HCT116 (cell line): Measurements from ENCODE around the gene ALDH9A1. TPM values are rescaled to one million over a fixed set of nuclear protein-coding genes. Genes with fewer than 3 reads are reported as not detected.

Experiments used
- ATAC-seq: fragments of 200-7000 bp; cut with Tn5 transposase; 2 replicates; pipeline ENCODE4 v1.9.1; 2020; ENCODE audit warnings: mild to moderate bottlenecking, moderate library complexity
- BruUV-seq: library from RNA; stranded (reverse); fragments of 400-500 nt; replicated peaks from 2 replicates; lab custom pipeline; 2021; lab: Mats Ljungman, UMichigan
- CTCF ChIA-PET: fragments of 300-600 bp; sonication (Branson Sonifier 250); formaldehyde crosslinking; loops from one replicate; lab custom pipeline; 2021; ENCODE audit warnings: antibody characterized with exemption; lab: Charles Lee
- POLR2A ChIA-PET: fragments of 300-600, 350-600 bp; sonication (Branson Sonifier 250); formaldehyde crosslinking; loops from one replicate; lab custom pipeline; 2021; ENCODE audit warnings: antibody characterized with exemption; lab: Charles Lee
- RAD21 ChIA-PET, 2 experiments: fragments of 300-600 bp; sonication (Branson Sonifier 250); formaldehyde crosslinking; loops; one replicate each; lab custom pipeline; 2023; ENCODE audit warnings: low total read pairs in 2 of 2; ENCODE audit not compliant: uncharacterized antibody in 2 of 2, unreplicated experiment in 2 of 2, low non-redundant PET in 1 of 2; lab: Charles Lee
- DNase-seq: peaks from one replicate; pipeline ENCODE4 v3.0.0-alpha.2; 2010; ENCODE audit warnings: low read depth, low spot score
- H2AFZ ChIP-seq: fragments of 200-600 bp; shearing (Covaris generic), sonication (generic); 2 replicates; pipeline ENCODE4 v1.6.1; 2017; ENCODE audit warnings: low read depth, mixed run types, mixed read lengths, antibody characterized with exemption, low read length; ENCODE audit not compliant: poor library complexity, severe bottlenecking
- H3K27ac ChIP-seq: 2 replicates; pipeline ENCODE4 v1.5.1; 2012; ENCODE audit warnings: low read depth, low read length
- H3K27me3 ChIP-seq: fragments of 200-600 bp; sonication (generic); 2 replicates; pipeline ENCODE4 v1.6.1; 2016; ENCODE audit warnings: mixed run types, low read length, mixed read lengths; ENCODE audit not compliant: insufficient read depth
- H3K36me3 ChIP-seq, 2 experiments: fragments of 200-500 bp in 1 of 2; fragments of 200-600 bp in 1 of 2; sonication (Bioruptor generic) in 1 of 2; sonication (generic) in 1 of 2; 2 replicates each; pipeline versions ENCODE4 v1.5.1 to v1.6.1; 2014 to 2016; ENCODE audit warnings: low read length in 2 of 2, inconsistent platforms in 1 of 2, mixed read lengths in 1 of 2, mixed run types in 1 of 2; ENCODE audit not compliant: insufficient read depth in 2 of 2, control insufficient read depth in 1 of 2
- H3K4me1 ChIP-seq, 2 experiments: fragments of 200-600 bp in 1 of 2; sonication (generic) in 1 of 2; 2 replicates each; pipeline versions ENCODE4 v1.5.1 to v1.6.1; 2012 to 2017; ENCODE audit warnings: low read length in 2 of 2, inconsistent platforms in 1 of 2, mild to moderate bottlenecking in 1 of 2, mixed read lengths in 1 of 2, mixed run types in 1 of 2, moderate library complexity in 1 of 2; ENCODE audit not compliant: insufficient read depth in 2 of 2, control insufficient read depth in 1 of 2
- H3K4me2 ChIP-seq: fragments of 200-600 bp; sonication (generic); 2 replicates; pipeline ENCODE4 v1.6.1; 2017; ENCODE audit warnings: mixed run types, low read length, mixed read lengths
- H3K4me3 ChIP-seq, 2 experiments: fragments of 200-600 bp in 1 of 2; sonication (generic) in 1 of 2; replicated peaks in 1 of 2; 2 replicates each; pipeline ENCODE4 v1.5.1; 2011 to 2016; ENCODE audit warnings: low read length in 2 of 2, control low read depth in 1 of 2, low read depth in 1 of 2, mild to moderate bottlenecking in 1 of 2, mixed read lengths in 1 of 2, mixed run types in 1 of 2
- H3K79me2 ChIP-seq: fragments of 200-600 bp; sonication (generic); 2 replicates; pipeline ENCODE4 v1.6.1; 2017; ENCODE audit warnings: mild to moderate bottlenecking, mixed run types, low read length, moderate library complexity, mixed read lengths; ENCODE audit not compliant: insufficient read depth
- H3K9ac ChIP-seq: fragments of 200-600 bp; sonication (generic); 2 replicates; pipeline ENCODE4 v1.6.1; 2016; ENCODE audit warnings: low read length, mixed read lengths
- H3K9me2 ChIP-seq: fragments of 200-600 bp; sonication (generic), shearing (Covaris generic); 2 replicates; pipeline ENCODE4 v1.6.1; 2017; ENCODE audit warnings: mixed run types, mild to moderate bottlenecking, moderate library complexity; ENCODE audit not compliant: insufficient read depth
- H3K9me3 ChIP-seq, 2 experiments: fragments of 200-500 bp in 1 of 2; fragments of 200-600 bp in 1 of 2; sonication (Bioruptor generic) in 1 of 2; sonication (generic) in 1 of 2; 2 replicates each; pipeline ENCODE4 v1.6.1; 2014 to 2017; ENCODE audit warnings: low read length in 2 of 2, mixed read lengths in 2 of 2, inconsistent platforms in 1 of 2, low read depth in 1 of 2, mild to moderate bottlenecking in 1 of 2, mixed run types in 1 of 2, moderate library complexity in 1 of 2; ENCODE audit not compliant: control insufficient read depth in 1 of 2, insufficient read depth in 1 of 2
- H4K20me1 ChIP-seq: fragments of 200-600 bp; sonication (generic), shearing (Covaris generic); 2 replicates; pipeline ENCODE4 v1.6.1; 2017; ENCODE audit warnings: mixed run types, mild to moderate bottlenecking, moderate library complexity; ENCODE audit not compliant: insufficient read depth
- EGR1 ChIP-seq: IDR thresholded peaks from 2 replicates; pipeline ENCODE4 v1.6.1; 2012; ENCODE audit warnings: low read depth
- ELF1 ChIP-seq: IDR thresholded peaks from 2 replicates; pipeline ENCODE4 v1.6.1; 2012; ENCODE audit warnings: low read depth, borderline replicate concordance
- FOSL1 ChIP-seq: IDR thresholded peaks from 2 replicates; pipeline ENCODE4 v1.6.1; 2012; ENCODE audit warnings: low read depth
- JUND ChIP-seq: IDR thresholded peaks from 2 replicates; pipeline ENCODE4 v1.6.1; 2012
- POLR2A ChIP-seq: IDR thresholded peaks from 2 replicates; pipeline ENCODE4 v1.7.0; 2011; ENCODE audit warnings: borderline replicate concordance; ENCODE audit not compliant: insufficient read depth, insufficient read length; ENCODE audit errors: extremely low read depth
- POLR2AphosphoS5 ChIP-seq: IDR thresholded peaks from 2 replicates; pipeline ENCODE4 v1.6.1; 2011; ENCODE audit warnings: mild to moderate bottlenecking, low read depth, low read length, moderate library complexity
- REST ChIP-seq: IDR thresholded peaks from 2 replicates; pipeline ENCODE4 v1.6.1; 2012; ENCODE audit warnings: low read depth
- TCF7L2 ChIP-seq: IDR thresholded peaks from 2 replicates; pipeline ENCODE4 v1.7.0; 2011; ENCODE audit warnings: borderline replicate concordance, inconsistent platforms; ENCODE audit not compliant: insufficient read depth, insufficient read length; ENCODE audit errors: extremely low read depth
- ZFX ChIP-seq: fragments of 450-650 bp; IDR thresholded peaks from 2 replicates; pipeline ENCODE4 v1.6.1; 2017
- intact Hi-C: fragments of 100-400 bp; cut with micrococcal nuclease; formaldehyde crosslinking; loops from 2 replicates; pipeline ENCODE4 v1.10.0; 2022
- total RNA-seq: library from RNA; stranded (reverse); gene quantifications from one replicate; pipeline ENCODE4 v1.2.1, GENCODE V29; 2021; ENCODE audit not compliant: unreplicated experiment

The ALDH9A1 gene
- total RNA-seq, 1 experiment from 2014 or later = 46.0 TPM

GRCh38 chr1:165641231-165641987 lies 57.0 kb downstream of the ALDH9A1 start:
- Histone ChIP-seq H3K36me3 (no peaks in the 10 kb centered on the region), H3K4me3 (no peak overlapping the region), H3K9me2 (no peaks in the 10 kb centered on the region), H3K27me3 (no peaks in the 10 kb centered on the region), H3K4me1 (peaks cover 6 to 15% of the 10 kb centered on the region in 2 experiments), H4K20me1 (no peaks in the 10 kb centered on the region), H3K79me2 (peaks cover 8% of the 10 kb centered on the region), H3K27ac (no peak overlapping the region), H3K4me2 (no peak overlapping the region), H3K9me3 (no peaks in the 10 kb centered on the region), H2AFZ (no peak overlapping the region), H3K9ac (no peak overlapping the region)
- no TSS peak for BruUV-seq
- intact Hi-C loops = no loop called here
- CTCF ChIA-PET = no interaction called here
- RAD21 ChIA-PET = no interaction called here
- TF ChIP-seq ELF1 (no peak), POLR2A (no peak), ZFX (no peak), POLR2AphosphoS5 (no peak), FOSL1 (no peak), REST (no peak), JUND (no peak), EGR1 (no peak), TCF7L2 (no peak)
- POLR2A ChIA-PET = no interaction called here
- DNase-seq (no peak), ATAC-seq (no peak)
